HEK293T (cell line): ENCODE data around the gene TAF1B.

Source experiments
- CTCF ChIA-PET: fragments of 350-600 bp; formaldehyde crosslinking; extraction: SDS; loops from one replicate; lab custom pipeline; 2021; ENCODE audit warnings: antibody characterized with exemption, inconsistent platforms; lab: Yijun Ruan, JAX
- POLR2A ChIA-PET: fragments of 350-600 bp; formaldehyde crosslinking; extraction: SDS; loops from one replicate; lab custom pipeline; 2020; ENCODE audit warnings: antibody characterized with exemption, inconsistent platforms; lab: Yijun Ruan, JAX
- DNase-seq: peaks from one replicate; pipeline ENCODE4 v3.0.0; 2012; ENCODE audit warnings: mixed read lengths; ENCODE audit errors: extremely low spot score
- ARNT ChIP-seq: fragments of 450-650 bp; IDR thresholded peaks from 2 replicates; pipeline ENCODE4 v1.6.1; 2017; ENCODE audit warnings: mild to moderate bottlenecking
- BHLHE40 ChIP-seq: fragments of 450-650 bp; IDR thresholded peaks from 2 replicates; pipeline ENCODE4 v1.6.1; 2016; ENCODE audit warnings: mild to moderate bottlenecking, moderate library complexity, borderline replicate concordance
- CTBP1 ChIP-seq: fragments of 450-650 bp; IDR thresholded peaks from 2 replicates; pipeline ENCODE4 v1.6.1; 2016; ENCODE audit warnings: borderline replicate concordance
- ELF4 ChIP-seq: fragments of 450-650 bp; IDR thresholded peaks from 2 replicates; pipeline ENCODE4 v1.6.1; 2017; ENCODE audit warnings: antibody characterized with exemption
- FOXA1 ChIP-seq: fragments of 450-650 bp; IDR thresholded peaks from 2 replicates; pipeline ENCODE4 v1.6.1; 2016; ENCODE audit warnings: mild to moderate bottlenecking
- FOXK2 ChIP-seq: fragments of 450-650 bp; IDR thresholded peaks from 2 replicates; pipeline ENCODE4 v1.6.1; 2016; ENCODE audit warnings: mild to moderate bottlenecking
- FOXM1 ChIP-seq: fragments of 450-650 bp; IDR thresholded peaks from 2 replicates; pipeline ENCODE4 v1.6.1; 2017; ENCODE audit warnings: mild to moderate bottlenecking, borderline replicate concordance
- HDGF ChIP-seq: fragments of 450-650 bp; IDR thresholded peaks from 2 replicates; pipeline ENCODE4 v1.6.1; 2017; ENCODE audit warnings: antibody characterized with exemption, borderline replicate concordance
- L3MBTL2 ChIP-seq: fragments of 450-650 bp; conservative IDR thresholded peaks from 2 replicates; pipeline ENCODE4 v1.6.1; 2016; ENCODE audit warnings: mild to moderate bottlenecking
- LEF1 ChIP-seq: fragments of 450-650 bp; IDR thresholded peaks from 2 replicates; pipeline ENCODE4 v1.6.1; 2017; ENCODE audit warnings: mild to moderate bottlenecking, borderline replicate concordance
- NFRKB ChIP-seq: fragments of 450-650 bp; IDR thresholded peaks from 2 replicates; pipeline ENCODE4 v1.6.1; 2016; ENCODE audit warnings: mild to moderate bottlenecking, moderate library complexity
- PKNOX1 ChIP-seq: fragments of 450-650 bp; IDR thresholded peaks from 2 replicates; pipeline ENCODE4 v1.6.1; 2016
- SP1 ChIP-seq: fragments of 450-650 bp; IDR thresholded peaks from 2 replicates; pipeline ENCODE4 v1.6.1; 2017
- SUZ12 ChIP-seq: fragments of 450-650 bp; IDR thresholded peaks from 2 replicates; pipeline ENCODE4 v1.6.1; 2016; ENCODE audit warnings: mild to moderate bottlenecking
- TARDBP ChIP-seq: fragments of 450-650 bp; IDR thresholded peaks from 2 replicates; pipeline ENCODE4 v1.6.1; 2016
- ZNF384 ChIP-seq: fragments of 450-650 bp; IDR thresholded peaks from 2 replicates; pipeline ENCODE4 v1.6.1; 2016

Gene TAF1B

GRCh38 chr2:9892236-9892635 is 49.0 kb downstream of the TAF1B start:
- no peak for TF ChIP-seq BHLHE40
- no peak for TF ChIP-seq PKNOX1
- no peak for TF ChIP-seq FOXA1
- TF ChIP-seq ARNT, result no peak
- no peak for TF ChIP-seq FOXM1
- no peak for TF ChIP-seq TARDBP
- no peak for TF ChIP-seq SUZ12
- TF ChIP-seq LEF1, result no peak
- no peak for TF ChIP-seq ZNF384
- no peak for TF ChIP-seq L3MBTL2
- TF ChIP-seq FOXK2, result no peak
- no peak for TF ChIP-seq NFRKB
- no peak for TF ChIP-seq ELF4
- no peak for TF ChIP-seq HDGF
- no peak for TF ChIP-seq SP1
- TF ChIP-seq CTBP1, result no peak
- ChIA-PET POLR2A (no interaction called here), CTCF (no interaction called here)
- no peak for DNase-seq

- ChIA-PET POLR2A (no interaction called here), CTCF (interaction anchor here (0.5 to 1.0 kb wide), 2 partner anchors 72 to 82 kb away, joined by 3 to 4 read pairs; no protein-coding TSS in a partner anchor)
- DNase-seq, result no peak
- no peak for TF ChIP-seq L3MBTL2
- TF ChIP-seq PKNOX1, result no peak
- no peak for TF ChIP-seq BHLHE40
- TF ChIP-seq CTBP1, result no peak
- TF ChIP-seq ZNF384, result no peak
- no peak for TF ChIP-seq TARDBP
- TF ChIP-seq FOXA1, result no peak
- no peak for TF ChIP-seq ARNT
- TF ChIP-seq FOXM1, result no peak
- TF ChIP-seq SP1, result no peak
- TF ChIP-seq ELF4, result no peak
- no peak for TF ChIP-seq FOXK2
- no peak for TF ChIP-seq LEF1
- TF ChIP-seq HDGF, result no peak
- no peak for TF ChIP-seq NFRKB
Measured at GRCh38 chr2:9895669-9896590, 52.7 kb downstream of the TAF1B start.

- ChIA-PET CTCF (interaction anchor here (0.6 to 0.8 kb wide), 2 partner anchors 87 to 522 kb away, joined by 3 read pairs; no protein-coding TSS in a partner anchor), POLR2A (no interaction called here)
- no peak for DNase-seq
- TF ChIP-seq L3MBTL2, result no peak
- TF ChIP-seq ARNT, result no peak
- no peak for TF ChIP-seq SUZ12
- no peak for TF ChIP-seq FOXA1
- no peak for TF ChIP-seq BHLHE40
- TF ChIP-seq CTBP1, result no peak
- no peak for TF ChIP-seq PKNOX1
- no peak for TF ChIP-seq HDGF
- no peak for TF ChIP-seq TARDBP
Measured at GRCh38 chr2:9897331-9897737, 54.1 kb downstream of the TAF1B start.

GRCh38 chr2:9897846-9898245 is 54.6 kb downstream of the TAF1B start:
- DNase-seq, result no peak
- TF ChIP-seq FOXK2 (no peak), ZNF384 (no peak), ARNT (no peak), SUZ12 (no peak), FOXM1 (no peak), ELF4 (no peak), LEF1 (no peak), HDGF (no peak), NFRKB (no peak), CTBP1 (no peak), TARDBP (no peak), BHLHE40 (no peak)
- POLR2A ChIA-PET, result no interaction called here
- CTCF ChIA-PET, result interaction anchor here (0.8 kb wide), 1 partner anchor 86 kb away, joined by 3 read pairs; no protein-coding TSS in a partner anchor

GRCh38 chr2:9905413-9905812 is 62.1 kb downstream of the TAF1B start:
- CTCF ChIA-PET, result no interaction called here
- TF ChIP-seq ELF4 (no peak), ARNT (no peak)
- POLR2A ChIA-PET, result no interaction called here
- DNase-seq, result no peak

GRCh38 chr2:9907402-9907801 is 64.1 kb downstream of the TAF1B start:
- DNase-seq, result no peak
- ChIA-PET CTCF (no interaction called here), POLR2A (no interaction called here)
- TF ChIP-seq CTBP1, result no peak
- TF ChIP-seq L3MBTL2, result no peak
- TF ChIP-seq ARNT, result no peak
- TF ChIP-seq FOXK2, result no peak
- no peak for TF ChIP-seq FOXA1
- no peak for TF ChIP-seq FOXM1
- no peak for TF ChIP-seq TARDBP
- TF ChIP-seq SP1, result no peak
- TF ChIP-seq ZNF384, result no peak
